GM21825 (cell line): Measurements from ENCODE around the gene MORC1.
"Not testable (repeated sequence)": the region's sequence is repeated elsewhere in the genome, so short reads cannot be mapped to it uniquely, and the experiment has no call there.

Experiments used
- ATAC-seq: cut with Tn5 transposase; IDR thresholded peaks from one replicate; pipeline ENCODE4 v1.9.1; 2021; ENCODE audit warnings: mild to moderate bottlenecking, moderate library complexity; ENCODE audit not compliant: unreplicated experiment

MORC1 gene

GRCh38 chr3:109109574-109109973 lies 8.4 kb downstream of the MORC1 start:
- no peak for ATAC-seq

- ATAC-seq: no peak
These were observed 19.8 kb downstream of the MORC1 start for GRCh38 chr3:109098079-109098644.

- no peak for ATAC-seq
These were observed 22.8 kb downstream of the MORC1 start for GRCh38 chr3:109095166-109095565.

GRCh38 chr3:109093561-109093960 lies 24.4 kb downstream of the MORC1 start:
- ATAC-seq: no peak

GRCh38 chr3:109091846-109092245 lies 26.1 kb downstream of the MORC1 start:
- no peak for ATAC-seq

- ATAC-seq: no peak
These were observed 28.7 kb downstream of the MORC1 start for GRCh38 chr3:109089265-109089664.

GRCh38 chr3:109081746-109082510 lies 36.0 kb downstream of the MORC1 start:
- ATAC-seq: peak; percentile 100

GRCh38 chr3:109080090-109080489 lies 37.8 kb downstream of the MORC1 start:
- ATAC-seq: not testable (repeated sequence)

GRCh38 chr3:109073116-109073515 lies 44.8 kb downstream of the MORC1 start:
- no peak for ATAC-seq

- ATAC-seq: peak; percentile 90
These were observed 45.7 kb downstream of the MORC1 start for GRCh38 chr3:109072194-109072593.

GRCh38 chr3:109071350-109072142 lies 46.4 kb downstream of the MORC1 start:
- peak; percentile 50 for ATAC-seq

- ATAC-seq: no peak
These were observed 47.7 kb downstream of the MORC1 start for GRCh38 chr3:109070211-109070610.

- ATAC-seq: no peak
These were observed 51.1 kb downstream of the MORC1 start for GRCh38 chr3:109066864-109067263.

- ATAC-seq: peak; percentile 84
These were observed 58.7 kb downstream of the MORC1 start for GRCh38 chr3:109059264-109059663.

GRCh38 chr3:109057616-109058015 lies 60.3 kb downstream of the MORC1 start:
- no peak for ATAC-seq

- ATAC-seq: no peak
These were observed 60.9 kb downstream of the MORC1 start for GRCh38 chr3:109057056-109057455.

- ATAC-seq: no peak
These were observed 67.3 kb downstream of the MORC1 start for GRCh38 chr3:109050591-109051167.

GRCh38 chr3:109047366-109047765 lies 70.6 kb downstream of the MORC1 start:
- no peak for ATAC-seq

GRCh38 chr3:109045271-109046040 lies 72.5 kb downstream of the MORC1 start:
- ATAC-seq: no peak

- no peak for ATAC-seq
These were observed 82.9 kb downstream of the MORC1 start for GRCh38 chr3:109035082-109035481.
